ENCODE data around the gene EFNA5. TPM values are rescaled to one million over a fixed set of nuclear protein-coding genes. Genes with fewer than 3 reads are reported as not detected.
A peak's percentile ranks its signal among the peaks of the same experiment; 100 is the strongest.

The EFNA5 gene
- total and polyA plus RNA-seq, 2 of the 13 experiments (the other 11 are each of a cell fraction or from before 2014, with no cell fraction given): not detected

DNA sequence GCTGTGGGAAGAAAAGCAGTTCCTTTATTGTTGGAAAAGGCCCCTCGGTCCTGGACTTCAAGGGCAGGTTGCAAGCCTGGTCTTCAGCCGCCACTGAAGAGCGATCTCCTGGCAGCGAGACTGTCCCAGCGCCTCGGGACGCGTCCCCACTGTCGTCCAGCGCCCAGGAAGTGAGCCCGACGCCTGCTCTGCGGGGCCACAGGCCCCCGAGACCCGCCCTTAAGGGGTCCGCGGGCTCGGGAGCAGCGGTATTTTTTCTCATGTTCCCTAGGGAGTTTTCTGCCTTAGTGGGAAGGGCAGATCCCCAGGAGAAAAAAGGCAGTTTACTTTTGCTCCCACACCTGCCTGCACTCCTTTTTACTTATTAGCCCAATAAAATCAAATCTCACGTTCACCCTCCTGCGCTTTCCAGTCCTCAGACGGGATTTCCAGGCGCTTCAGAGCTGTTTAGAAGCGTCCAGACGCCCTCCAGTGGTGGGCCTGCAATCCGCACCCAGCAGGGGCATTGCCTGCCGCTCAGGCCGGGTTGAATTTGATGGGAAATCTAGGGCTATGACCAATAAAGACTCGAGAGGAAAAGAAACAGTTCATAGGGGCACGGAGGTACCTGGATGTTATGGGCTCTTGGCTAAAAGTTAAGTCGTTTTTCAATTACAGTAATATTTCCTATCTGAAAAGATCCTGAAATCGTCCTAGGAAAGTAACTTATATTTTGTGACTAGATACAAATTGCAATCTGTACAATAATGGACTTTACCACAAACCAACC lies 2.8 kb upstream of the EFNA5 start:
- BruUV-seq (replicated peaks): no TSS peak
- H3K4me3 ChIP-seq (replicated peaks in 1 of 3; ENCODE audit: insufficient read depth in 1 of 3, low read depth in 2 of 3, low read length in 3 of 3): peak overlapping the region; percentile 42 to 71 (median 49)
- 1% methylated on average over 13 of the region's 32 CpGs for WGBS (ENCODE audit: low lambda C conversion rate)
- no peaks in the 10 kb centered on the region for H3K36me3 ChIP-seq (replicated peaks in 1 of 2; ENCODE audit: control insufficient read depth in 1 of 2, insufficient read depth in 2 of 2, low read length in 2 of 2)
- H3K27ac ChIP-seq (ENCODE audit: extremely low read length, insufficient read depth, low read length): no peak overlapping the region
- in situ Hi-C loops (cut with HindIII; ENCODE audit: extremely low pct_ligation_motif_present, low pct_unique_long_range_greater_than_20kb) (no loop called here), intact Hi-C loops (cut with micrococcal nuclease; ENCODE audit: unreplicated experiment) (loop anchor here (1.0 to 10.0 kb wide), 4 partner anchors 420 to 1406 kb away; no protein-coding TSS in a partner anchor)
- no peaks in the 10 kb centered on the region for H3K9me3 ChIP-seq (ENCODE audit: low read length)
- FAIRE-seq (peak; percentile 63), ATAC-seq (peak; percentile 97), DNase-seq (ENCODE audit: low spot score) (peak; percentile 66)
- H3K4me2 ChIP-seq (ENCODE audit: low read depth, low read length): peak overlapping the region; percentile 89
- H3K9ac ChIP-seq (ENCODE audit: insufficient read depth, low read depth, low read length): no peak overlapping the region
- H2AFZ ChIP-seq (ENCODE audit: low read length): no peak overlapping the region
- no peaks in the 10 kb centered on the region for H4K20me1 ChIP-seq (ENCODE audit: insufficient read depth, low read length)
- ChIA-PET CTCF (ENCODE audit: low intra/inter-chr PET ratio, low total read pairs) (no interaction called here), POLR2A (no interaction called here)
- peaks cover 15% of the 10 kb centered on the region for H3K4me1 ChIP-seq (ENCODE audit: insufficient read depth, low read length)
- H3K27me3 ChIP-seq (ENCODE audit: control insufficient read depth in 1 of 2, insufficient read depth in 2 of 2, low read length in 2 of 2): peaks cover 0 to 35% of the 10 kb centered on the region in 2 experiments; a peak in 4 of 5 replicates
- no peaks in the 10 kb centered on the region for H3K79me2 ChIP-seq (ENCODE audit: insufficient read depth, low read length)
- TF ChIP-seq ZNF331 (CRISPR knock-in tag; IDR thresholded peaks at IDR 0.05) (0 out of 2 replicates have a peak, but pooled peaks have one; percentile 17), ZBTB7B (CRISPR knock-in tag; IDR thresholded peaks at IDR 0.05) (0 out of 2 replicates have a peak, but pooled peaks have one; percentile 30), ELF3 (CRISPR knock-in tag; IDR thresholded peaks at IDR 0.05) (no peak), XRCC5 (optimal IDR thresholded peaks at IDR 0.05; ENCODE audit: low read length) (peak; percentile 92), SMC3 (IDR thresholded peaks at IDR 0.05; ENCODE audit: low read length) (peak; percentile 29; the same call in 1 of the 2 replicates), RAD21 (CRISPR knock-in tag; IDR thresholded peaks at IDR 0.05) (peak; percentile 67), ZNF605 (CRISPR knock-in tag; IDR thresholded peaks at IDR 0.05) (0 out of 2 replicates have a peak, but pooled peaks have one; percentile 32)
- TF ChIP-seq, protein P1, sequence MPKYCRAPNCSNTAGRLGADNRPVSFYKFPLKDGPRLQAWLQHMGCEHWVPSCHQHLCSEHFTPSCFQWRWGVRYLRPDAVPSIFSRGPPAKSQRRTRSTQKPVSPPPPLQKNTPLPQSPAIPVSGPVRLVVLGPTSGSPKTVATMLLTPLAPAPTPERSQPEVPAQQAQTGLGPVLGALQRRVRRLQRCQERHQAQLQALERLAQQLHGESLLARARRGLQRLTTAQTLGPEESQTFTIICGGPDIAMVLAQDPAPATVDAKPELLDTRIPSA (CRISPR knock-in tag; IDR thresholded peaks at IDR 0.05; ENCODE audit: borderline replicate concordance): no peak
- TF ChIP-seq, protein P2, sequence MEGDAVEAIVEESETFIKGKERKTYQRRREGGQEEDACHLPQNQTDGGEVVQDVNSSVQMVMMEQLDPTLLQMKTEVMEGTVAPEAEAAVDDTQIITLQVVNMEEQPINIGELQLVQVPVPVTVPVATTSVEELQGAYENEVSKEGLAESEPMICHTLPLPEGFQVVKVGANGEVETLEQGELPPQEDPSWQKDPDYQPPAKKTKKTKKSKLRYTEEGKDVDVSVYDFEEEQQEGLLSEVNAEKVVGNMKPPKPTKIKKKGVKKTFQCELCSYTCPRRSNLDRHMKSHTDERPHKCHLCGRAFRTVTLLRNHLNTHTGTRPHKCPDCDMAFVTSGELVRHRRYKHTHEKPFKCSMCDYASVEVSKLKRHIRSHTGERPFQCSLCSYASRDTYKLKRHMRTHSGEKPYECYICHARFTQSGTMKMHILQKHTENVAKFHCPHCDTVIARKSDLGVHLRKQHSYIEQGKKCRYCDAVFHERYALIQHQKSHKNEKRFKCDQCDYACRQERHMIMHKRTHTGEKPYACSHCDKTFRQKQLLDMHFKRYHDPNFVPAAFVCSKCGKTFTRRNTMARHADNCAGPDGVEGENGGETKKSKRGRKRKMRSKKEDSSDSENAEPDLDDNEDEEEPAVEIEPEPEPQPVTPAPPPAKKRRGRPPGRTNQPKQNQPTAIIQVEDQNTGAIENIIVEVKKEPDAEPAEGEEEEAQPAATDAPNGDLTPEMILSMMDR (CRISPR knock-in tag; IDR thresholded peaks at IDR 0.05): peak; percentile 90
- TF ChIP-seq, protein P3, sequence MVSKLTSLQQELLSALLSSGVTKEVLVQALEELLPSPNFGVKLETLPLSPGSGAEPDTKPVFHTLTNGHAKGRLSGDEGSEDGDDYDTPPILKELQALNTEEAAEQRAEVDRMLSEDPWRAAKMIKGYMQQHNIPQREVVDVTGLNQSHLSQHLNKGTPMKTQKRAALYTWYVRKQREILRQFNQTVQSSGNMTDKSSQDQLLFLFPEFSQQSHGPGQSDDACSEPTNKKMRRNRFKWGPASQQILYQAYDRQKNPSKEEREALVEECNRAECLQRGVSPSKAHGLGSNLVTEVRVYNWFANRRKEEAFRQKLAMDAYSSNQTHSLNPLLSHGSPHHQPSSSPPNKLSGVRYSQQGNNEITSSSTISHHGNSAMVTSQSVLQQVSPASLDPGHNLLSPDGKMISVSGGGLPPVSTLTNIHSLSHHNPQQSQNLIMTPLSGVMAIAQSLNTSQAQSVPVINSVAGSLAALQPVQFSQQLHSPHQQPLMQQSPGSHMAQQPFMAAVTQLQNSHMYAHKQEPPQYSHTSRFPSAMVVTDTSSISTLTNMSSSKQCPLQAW (CRISPR knock-in tag; IDR thresholded peaks at IDR 0.05): 0 out of 2 replicates have a peak, but pooled peaks have one; percentile 22
- TF ChIP-seq, protein P4, sequence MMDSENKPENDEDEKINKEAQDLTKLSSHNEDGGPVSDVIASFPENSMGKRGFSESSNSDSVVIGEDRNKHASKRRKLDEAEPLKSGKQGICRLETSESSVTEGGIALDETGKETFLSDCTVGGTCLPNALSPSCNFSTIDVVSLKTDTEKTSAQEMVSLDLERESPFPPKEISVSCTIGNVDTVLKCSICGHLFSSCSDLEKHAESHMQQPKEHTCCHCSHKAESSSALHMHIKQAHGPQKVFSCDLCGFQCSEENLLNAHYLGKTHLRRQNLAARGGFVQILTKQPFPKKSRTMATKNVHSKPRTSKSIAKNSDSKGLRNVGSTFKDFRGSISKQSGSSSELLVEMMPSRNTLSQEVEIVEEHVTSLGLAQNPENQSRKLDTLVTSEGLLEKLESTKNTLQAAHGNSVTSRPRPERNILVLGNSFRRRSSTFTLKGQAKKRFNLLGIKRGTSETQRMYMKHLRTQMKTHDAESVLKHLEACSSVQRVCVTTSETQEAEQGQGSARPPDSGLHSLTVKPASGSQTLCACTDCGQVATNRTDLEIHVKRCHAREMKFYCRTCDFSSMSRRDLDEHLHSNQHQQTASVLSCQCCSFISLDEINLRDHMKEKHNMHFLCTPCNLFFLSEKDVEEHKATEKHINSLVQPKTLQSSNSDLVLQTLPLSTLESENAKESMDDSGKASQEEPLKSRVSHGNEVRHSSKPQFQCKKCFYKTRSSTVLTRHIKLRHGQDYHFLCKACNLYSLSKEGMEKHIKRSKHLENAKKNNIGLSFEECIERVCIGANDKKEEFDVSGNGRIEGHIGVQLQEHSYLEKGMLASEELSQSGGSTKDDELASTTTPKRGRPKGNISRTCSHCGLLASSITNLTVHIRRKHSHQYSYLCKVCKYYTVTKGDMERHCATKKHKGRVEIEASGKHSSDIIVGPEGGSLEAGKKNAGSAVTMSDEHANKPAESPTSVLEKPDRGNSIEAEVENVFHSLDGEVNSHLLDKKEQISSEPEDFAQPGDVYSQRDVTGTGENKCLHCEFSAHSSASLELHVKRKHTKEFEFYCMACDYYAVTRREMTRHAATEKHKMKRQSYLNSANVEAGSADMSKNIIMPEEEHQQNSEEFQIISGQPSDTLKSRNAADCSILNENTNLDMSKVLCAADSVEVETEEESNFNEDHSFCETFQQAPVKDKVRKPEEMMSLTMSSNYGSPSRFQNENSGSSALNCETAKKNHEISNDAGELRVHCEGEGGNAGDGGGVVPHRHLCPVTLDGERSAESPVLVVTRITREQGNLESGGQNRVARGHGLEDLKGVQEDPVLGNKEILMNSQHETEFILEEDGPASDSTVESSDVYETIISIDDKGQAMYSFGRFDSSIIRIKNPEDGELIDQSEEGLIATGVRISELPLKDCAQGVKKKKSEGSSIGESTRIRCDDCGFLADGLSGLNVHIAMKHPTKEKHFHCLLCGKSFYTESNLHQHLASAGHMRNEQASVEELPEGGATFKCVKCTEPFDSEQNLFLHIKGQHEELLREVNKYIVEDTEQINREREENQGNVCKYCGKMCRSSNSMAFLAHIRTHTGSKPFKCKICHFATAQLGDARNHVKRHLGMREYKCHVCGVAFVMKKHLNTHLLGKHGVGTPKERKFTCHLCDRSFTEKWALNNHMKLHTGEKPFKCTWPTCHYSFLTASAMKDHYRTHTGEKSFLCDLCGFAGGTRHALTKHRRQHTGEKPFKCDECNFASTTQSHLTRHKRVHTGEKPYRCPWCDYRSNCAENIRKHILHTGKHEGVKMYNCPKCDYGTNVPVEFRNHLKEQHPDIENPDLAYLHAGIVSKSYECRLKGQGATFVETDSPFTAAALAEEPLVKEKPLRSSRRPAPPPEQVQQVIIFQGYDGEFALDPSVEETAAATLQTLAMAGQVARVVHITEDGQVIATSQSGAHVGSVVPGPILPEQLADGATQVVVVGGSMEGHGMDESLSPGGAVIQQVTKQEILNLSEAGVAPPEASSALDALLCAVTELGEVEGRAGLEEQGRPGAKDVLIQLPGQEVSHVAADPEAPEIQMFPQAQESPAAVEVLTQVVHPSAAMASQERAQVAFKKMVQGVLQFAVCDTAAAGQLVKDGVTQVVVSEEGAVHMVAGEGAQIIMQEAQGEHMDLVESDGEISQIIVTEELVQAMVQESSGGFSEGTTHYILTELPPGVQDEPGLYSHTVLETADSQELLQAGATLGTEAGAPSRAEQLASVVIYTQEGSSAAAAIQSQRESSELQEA (CRISPR knock-in tag; IDR thresholded peaks at IDR 0.05; ENCODE audit: not compliant biosample characterization): no peak

Measured in HepG2 (cell line).